Measurements from ENCODE around the gene ACER3.
A peak's percentile ranks its signal among the peaks of the same experiment; 100 is the strongest.

The ACER3 gene

GRCh38 chr11:77064648-77065217 is 204.0 kb downstream of the ACER3 start:
- no peak for DNase-seq

GRCh38 chr11:77065878-77066228 is 205.1 kb downstream of the ACER3 start:
- no peak for DNase-seq

- peak; percentile 85 to 90 for DNase-seq
Observed at GRCh38 chr11:77066229-77067042, 205.7 kb downstream of the ACER3 start, which contains the start of gene CAPN5. CAPN5 (plus strand) TSS chr11:77066971; CDS start chr11:77084887, 17,916 bp downstream.

- no peak for DNase-seq
Observed at GRCh38 chr11:77067861-77068443, 207.2 kb downstream of the ACER3 start.

GRCh38 chr11:77068457-77069335 is 208.0 kb downstream of the ACER3 start:
- DNase-seq, result no peak

GRCh38 chr11:77069336-77069968 is 208.7 kb downstream of the ACER3 start:
- DNase-seq, result no peak

- DNase-seq, result no peak
Observed at GRCh38 chr11:77069969-77070582, 209.4 kb downstream of the ACER3 start.

- DNase-seq, result no peak
Observed at GRCh38 chr11:77071077-77071476, 210.4 kb downstream of the ACER3 start.

- no peak for DNase-seq
Observed at GRCh38 chr11:77071671-77072605, 211.2 kb downstream of the ACER3 start.

GRCh38 chr11:77072851-77073327 is 212.2 kb downstream of the ACER3 start:
- no peak for DNase-seq

GRCh38 chr11:77073328-77074001 is 212.7 kb downstream of the ACER3 start:
- DNase-seq, result peak; percentile 22 to 25

- DNase-seq, result no peak
Observed at GRCh38 chr11:77074205-77074604, 213.5 kb downstream of the ACER3 start.

GRCh38 chr11:77074626-77075221 is 214.0 kb downstream of the ACER3 start:
- no peak for DNase-seq

- no peak for DNase-seq
Observed at GRCh38 chr11:77075425-77075905, 214.7 kb downstream of the ACER3 start.

Data from hippocampal formation (tissue), 2 donors.